ENCODE results near the gene EPG5. TPM values are rescaled to one million over a fixed set of nuclear protein-coding genes. Genes with fewer than 3 reads are reported as not detected.
A peak's percentile ranks its signal among the peaks of the same experiment; 100 is the strongest.

Gene EPG5
- polyA plus RNA-seq, 1 of the 3 experiments (the other 2 are of a cell fraction): 13.6 TPM

GRCh38 chr18:45880876-45881558, 86.1 kb downstream of the EPG5 start:
- Histone ChIP-seq H3K9ac (no peak overlapping the region), H3K4me1 (ENCODE audit: control insufficient read depth in 1 of 2, insufficient read depth in 2 of 2, low read depth in 1 of 2, low read length in 1 of 2) (no peaks in the 10 kb centered on the region; a peak in 1 of 4 replicates), H4K20me1 (ENCODE audit: insufficient read depth) (no peaks in the 10 kb centered on the region), H3K79me2 (ENCODE audit: insufficient read depth) (peaks cover 8% of the 10 kb centered on the region), H3K4me3 (ENCODE audit: low read depth in 2 of 2, low read length in 1 of 2) (no peak overlapping the region), H2AFZ (ENCODE audit: low read depth) (no peak overlapping the region), H3F3A (replicated peaks; ENCODE audit: insufficient read depth) (peaks cover 8% of the 10 kb centered on the region), H3K27me3 (ENCODE audit: insufficient read depth) (no peaks in the 10 kb centered on the region), H3K36me3 (replicated peaks in 1 of 2; ENCODE audit: control insufficient read depth in 1 of 2, insufficient read depth in 2 of 2, low read length in 1 of 2) (peaks cover 57 to 75% of the 10 kb centered on the region in 2 experiments), H3K9me3 (no peaks in the 10 kb centered on the region), H3K4me2 (no peak overlapping the region), H3K9me2 (no peaks in the 10 kb centered on the region), H3K27ac (ENCODE audit: low read depth in 2 of 2, low read length in 1 of 2) (no peak overlapping the region)
- ChIA-PET POLR2A (no interaction called here), CTCF (interaction anchor here (0.6 to 6.4 kb wide), 23 partner anchors 12 to 219 kb away, joined by 3 to 73 read pairs (median 4); partner anchors contain the start of gene SLC14A1)
- TF ChIP-seq FOXM1 (IDR thresholded peaks at IDR 0.05; ENCODE audit: low read depth) (no peak), RCOR1 (IDR thresholded peaks at IDR 0.05; ENCODE audit: low read length) (no peak)
- no peak for DNase-seq
- WGBS (ENCODE audit: low lambda C conversion rate): 97% methylated on average over 3 of the region's 3 CpGs

GRCh38 chr18:45879681-45880655, 87.2 kb downstream of the EPG5 start:
- H3K4me1 ChIP-seq (ENCODE audit: control insufficient read depth in 1 of 2, insufficient read depth in 2 of 2, low read depth in 1 of 2, low read length in 1 of 2): no peaks in the 10 kb centered on the region; a peak in 1 of 4 replicates
- no peaks in the 10 kb centered on the region for H4K20me1 ChIP-seq (ENCODE audit: insufficient read depth)
- no peak for TF ChIP-seq EZH2phosphoT487 (IDR thresholded peaks at IDR 0.05; ENCODE audit: borderline replicate concordance, low read depth)
- no peak for TF ChIP-seq TCF12 (IDR thresholded peaks at IDR 0.05)
- no peak for TF ChIP-seq IRF3 (IDR thresholded peaks at IDR 0.05; ENCODE audit: low read depth, low read length)
- TF ChIP-seq RAD21 (IDR thresholded peaks at IDR 0.05; ENCODE audit: low read length): peak; percentile 79
- peak; percentile 92 for TF ChIP-seq SMC3 (IDR thresholded peaks at IDR 0.05; ENCODE audit: low read depth, low read length)
- TF ChIP-seq CTCF (IDR thresholded peaks at IDR 0.05): peak; percentile 99
- TF ChIP-seq FOSL2 (IDR thresholded peaks at IDR 0.05; ENCODE audit: borderline replicate concordance, low read depth): no peak
- TF ChIP-seq NRF1 (IDR thresholded peaks at IDR 0.05; ENCODE audit: low read depth, low read length): 0 out of 2 replicates have a peak, but pooled peaks have one; percentile 2
- H2AFZ ChIP-seq (ENCODE audit: low read depth): no peak overlapping the region
- WGBS (ENCODE audit: low lambda C conversion rate): 42% methylated on average over 15 of the region's 17 CpGs
- no peaks in the 10 kb centered on the region for H3K27me3 ChIP-seq (ENCODE audit: insufficient read depth)
- peaks cover 3% of the 10 kb centered on the region for H3F3A ChIP-seq (replicated peaks; ENCODE audit: insufficient read depth)
- no peaks in the 10 kb centered on the region for H3K9me2 ChIP-seq
- peaks cover 9% of the 10 kb centered on the region for H3K79me2 ChIP-seq (ENCODE audit: insufficient read depth)
- ChIA-PET CTCF (interaction anchor here (0.6 to 6.4 kb wide), 50 partner anchors 9 to 259 kb away, joined by 3 to 73 read pairs (median 4); partner anchors contain the start of gene SLC14A1), POLR2A (no interaction called here)
- no peak overlapping the region for H3K4me2 ChIP-seq
- no peak overlapping the region for H3K9ac ChIP-seq
- no peak overlapping the region for H3K27ac ChIP-seq (ENCODE audit: low read depth in 2 of 2, low read length in 1 of 2)
- no peaks in the 10 kb centered on the region for H3K9me3 ChIP-seq
- DNase-seq: peak; percentile 72
- peak overlapping the region in 1 of 2 experiments; percentile 30; a peak in 1 of 4 replicates for H3K4me3 ChIP-seq (ENCODE audit: low read depth in 2 of 2, low read length in 1 of 2)
- H3K36me3 ChIP-seq (replicated peaks in 1 of 2; ENCODE audit: control insufficient read depth in 1 of 2, insufficient read depth in 2 of 2, low read length in 1 of 2): peaks cover 58 to 75% of the 10 kb centered on the region in 2 experiments

Data from SK-N-SH (cell line).